ENCODE results near the gene WNT7A.

Gene WNT7A

GRCh38 chr3:13846716-13847570, 32.9 kb downstream of the WNT7A start:
- no peak overlapping the region for H3K4me3 ChIP-seq (ENCODE audit: low read depth, low read length)

- H3K4me3 ChIP-seq (ENCODE audit: low read depth, low read length), result no peak overlapping the region
These were observed 33.6 kb downstream of the WNT7A start for GRCh38 chr3:13846238-13846637.

- no peak overlapping the region for H3K4me3 ChIP-seq (ENCODE audit: low read depth, low read length)
These were observed 34.1 kb downstream of the WNT7A start for GRCh38 chr3:13845806-13846205.

GRCh38 chr3:13844911-13845310, 35.0 kb downstream of the WNT7A start:
- no peak overlapping the region for H3K4me3 ChIP-seq (ENCODE audit: low read depth, low read length)

- no peak overlapping the region for H3K4me3 ChIP-seq (ENCODE audit: low read depth, low read length)
These were observed 35.6 kb downstream of the WNT7A start for GRCh38 chr3:13844286-13844685.

GRCh38 chr3:13843351-13843750, 36.5 kb downstream of the WNT7A start:
- H3K4me3 ChIP-seq (ENCODE audit: low read depth, low read length), result no peak overlapping the region

GRCh38 chr3:13842226-13842625, 37.6 kb downstream of the WNT7A start:
- no peak overlapping the region for H3K4me3 ChIP-seq (ENCODE audit: low read depth, low read length)

GRCh38 chr3:13841826-13842225, 38.0 kb downstream of the WNT7A start:
- no peak overlapping the region for H3K4me3 ChIP-seq (ENCODE audit: low read depth, low read length)

GRCh38 chr3:13841141-13841540, 38.7 kb downstream of the WNT7A start:
- no peak overlapping the region for H3K4me3 ChIP-seq (ENCODE audit: low read depth, low read length)

GRCh38 chr3:13840456-13840855, 39.4 kb downstream of the WNT7A start:
- H3K4me3 ChIP-seq (ENCODE audit: low read depth, low read length), result no peak overlapping the region

- no peak overlapping the region for H3K4me3 ChIP-seq (ENCODE audit: low read depth, low read length)
These were observed 40.0 kb downstream of the WNT7A start for GRCh38 chr3:13839726-13840340.

GRCh38 chr3:13839253-13839652, 40.6 kb downstream of the WNT7A start:
- H3K4me3 ChIP-seq (ENCODE audit: low read depth, low read length), result no peak overlapping the region

- H3K4me3 ChIP-seq (ENCODE audit: low read depth, low read length), result no peak overlapping the region
These were observed 41.5 kb downstream of the WNT7A start for GRCh38 chr3:13838421-13838820.

- H3K4me3 ChIP-seq (ENCODE audit: low read depth, low read length), result no peak overlapping the region
These were observed 42.1 kb downstream of the WNT7A start for GRCh38 chr3:13837751-13838150.

- H3K4me3 ChIP-seq (ENCODE audit: low read depth, low read length), result no peak overlapping the region
These were observed 42.9 kb downstream of the WNT7A start for GRCh38 chr3:13836658-13837587.

- no peak overlapping the region for H3K4me3 ChIP-seq (ENCODE audit: low read depth, low read length)
These were observed 44.6 kb downstream of the WNT7A start for GRCh38 chr3:13835246-13835645.

GRCh38 chr3:13834258-13835035, 45.4 kb downstream of the WNT7A start:
- no peak overlapping the region for H3K4me3 ChIP-seq (ENCODE audit: low read depth, low read length)

- no peak overlapping the region for H3K4me3 ChIP-seq (ENCODE audit: low read depth, low read length)
These were observed 46.2 kb downstream of the WNT7A start for GRCh38 chr3:13833506-13834257.

- H3K4me3 ChIP-seq (ENCODE audit: low read depth, low read length), result no peak overlapping the region
These were observed 47.7 kb downstream of the WNT7A start for GRCh38 chr3:13832130-13832529.

All from iPS-11a (cell line).